Osteoblast (primary cell): ENCODE measurements around the gene LRRC47. TPM values are rescaled to one million over a fixed set of nuclear protein-coding genes. Genes with fewer than 3 reads are reported as not detected.

Experiments
- DNase-seq: peaks from one replicate; pipeline ENCODE4 v3.0.0; 2011; ENCODE audit warnings: low spot score, mixed read lengths; ENCODE audit not compliant: insufficient read length; ENCODE audit errors: missing footprints
- H2AFZ ChIP-seq: 2 replicates; pipeline ENCODE4 v1.6.0; 2011; ENCODE audit warnings: mild to moderate bottlenecking, low read length
- H3K27ac ChIP-seq: 2 replicates; pipeline ENCODE4 v1.5.1; 2011; ENCODE audit warnings: mild to moderate bottlenecking, low read depth, low read length, moderate library complexity
- H3K27me3 ChIP-seq: 2 replicates; pipeline ENCODE4 v1.6.0; 2012; ENCODE audit warnings: mild to moderate bottlenecking, control low read depth, inconsistent platforms, low read length, moderate library complexity; ENCODE audit not compliant: insufficient read depth
- H3K36me3 ChIP-seq: 2 replicates; pipeline ENCODE4 v1.5.1; 2011; ENCODE audit warnings: mild to moderate bottlenecking, low read length, control low read depth, moderate library complexity; ENCODE audit not compliant: insufficient read depth
- H3K4me1 ChIP-seq: 2 replicates; pipeline ENCODE4 v1.5.1; 2011; ENCODE audit warnings: mild to moderate bottlenecking, low read length, control low read depth, moderate library complexity; ENCODE audit not compliant: insufficient read depth
- H3K4me2 ChIP-seq: 2 replicates; pipeline ENCODE4 v1.6.0; 2011; ENCODE audit warnings: mild to moderate bottlenecking, low read length; ENCODE audit not compliant: insufficient read depth
- H3K4me3 ChIP-seq: fragments of 200-600 bp; sonication (generic); 3 replicates; pipeline ENCODE4 v1.5.1; 2012; ENCODE audit warnings: mild to moderate bottlenecking, low read length, inconsistent platforms; ENCODE audit not compliant: insufficient read depth
- H3K79me2 ChIP-seq: 2 replicates; pipeline ENCODE4 v1.6.0; 2012; ENCODE audit warnings: mild to moderate bottlenecking, low read length, control low read depth, inconsistent platforms; ENCODE audit not compliant: insufficient read depth
- H3K9me3 ChIP-seq: 2 replicates; pipeline ENCODE4 v1.5.1; 2011; ENCODE audit warnings: low read depth, low read length, control low read depth
- H4K20me1 ChIP-seq: 2 replicates; pipeline ENCODE4 v1.6.0; 2012; ENCODE audit warnings: mild to moderate bottlenecking, low read length, control low read depth; ENCODE audit not compliant: insufficient read depth
- total RNA-seq: library from RNA; depleted of rRNA; stranded (reverse); fragments of >200 nt; gene quantifications from 2 replicates; pipeline ENCODE4 v1.2.3, GENCODE V29; 2012
- TF ChIP-seq, protein P1 (sequence below): IDR thresholded peaks from 2 replicates; pipeline ENCODE4 v1.5.1; 2011; ENCODE audit warnings: mild to moderate bottlenecking, low read depth, low read length, moderate library complexity; ENCODE audit errors: extremely low read depth

The LRRC47 gene
- total RNA-seq, 1 donor: 30.0 TPM

DNA sequence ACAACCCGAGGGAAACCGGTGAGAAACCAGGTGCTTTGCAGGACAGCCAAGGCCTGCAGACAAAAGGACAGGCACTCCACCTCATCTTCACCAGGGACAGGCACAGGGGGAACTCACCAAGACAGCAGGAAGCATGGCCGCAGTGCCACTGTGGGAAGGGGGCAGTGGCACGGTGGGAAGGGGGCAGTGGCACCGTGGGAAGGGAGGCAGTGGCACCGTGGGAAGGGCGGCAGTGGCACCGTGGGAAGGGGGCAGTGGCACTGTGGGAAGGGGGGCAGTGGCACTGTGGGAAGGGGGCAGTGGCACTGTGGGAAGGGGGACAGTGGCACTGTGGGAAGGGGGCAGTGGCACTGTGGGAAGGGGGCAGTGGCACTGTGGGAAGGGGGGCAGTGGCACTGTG, 28.4 kb upstream of the LRRC47 start:
- H3K36me3 ChIP-seq: peaks cover 40% of the 10 kb centered on the region
- no peaks in the 10 kb centered on the region for H3K27me3 ChIP-seq
- H3K79me2 ChIP-seq: no peaks in the 10 kb centered on the region
- H3K4me3 ChIP-seq: no peak overlapping the region
- no peak overlapping the region for H2AFZ ChIP-seq
- no peak overlapping the region for H3K27ac ChIP-seq
- no peak overlapping the region for H3K4me2 ChIP-seq
- H3K9me3 ChIP-seq: no peaks in the 10 kb centered on the region
- no peaks in the 10 kb centered on the region for H4K20me1 ChIP-seq
- H3K4me1 ChIP-seq: no peaks in the 10 kb centered on the region
- TF ChIP-seq, protein P1, sequence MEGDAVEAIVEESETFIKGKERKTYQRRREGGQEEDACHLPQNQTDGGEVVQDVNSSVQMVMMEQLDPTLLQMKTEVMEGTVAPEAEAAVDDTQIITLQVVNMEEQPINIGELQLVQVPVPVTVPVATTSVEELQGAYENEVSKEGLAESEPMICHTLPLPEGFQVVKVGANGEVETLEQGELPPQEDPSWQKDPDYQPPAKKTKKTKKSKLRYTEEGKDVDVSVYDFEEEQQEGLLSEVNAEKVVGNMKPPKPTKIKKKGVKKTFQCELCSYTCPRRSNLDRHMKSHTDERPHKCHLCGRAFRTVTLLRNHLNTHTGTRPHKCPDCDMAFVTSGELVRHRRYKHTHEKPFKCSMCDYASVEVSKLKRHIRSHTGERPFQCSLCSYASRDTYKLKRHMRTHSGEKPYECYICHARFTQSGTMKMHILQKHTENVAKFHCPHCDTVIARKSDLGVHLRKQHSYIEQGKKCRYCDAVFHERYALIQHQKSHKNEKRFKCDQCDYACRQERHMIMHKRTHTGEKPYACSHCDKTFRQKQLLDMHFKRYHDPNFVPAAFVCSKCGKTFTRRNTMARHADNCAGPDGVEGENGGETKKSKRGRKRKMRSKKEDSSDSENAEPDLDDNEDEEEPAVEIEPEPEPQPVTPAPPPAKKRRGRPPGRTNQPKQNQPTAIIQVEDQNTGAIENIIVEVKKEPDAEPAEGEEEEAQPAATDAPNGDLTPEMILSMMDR: no peak
- no peak for DNase-seq

DNA sequence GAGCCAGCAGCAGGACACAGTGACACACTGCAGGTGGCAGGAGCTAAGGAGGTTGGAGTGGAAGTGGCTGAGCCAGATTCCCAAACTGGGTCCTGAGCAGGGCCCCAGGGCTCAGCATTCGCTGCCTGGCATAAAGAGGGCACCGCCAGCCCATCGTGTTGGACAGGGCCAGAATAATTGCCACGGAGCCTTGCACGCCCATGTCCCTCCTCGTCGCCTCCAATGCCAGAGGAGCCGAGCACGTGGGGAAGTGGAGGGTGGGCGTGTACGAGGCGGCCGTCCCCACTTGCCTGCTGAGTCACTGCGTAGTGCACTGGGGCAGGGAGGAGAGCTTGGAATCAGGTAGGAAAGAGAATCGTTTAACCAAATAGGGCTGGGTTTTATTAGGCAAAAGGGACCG, 26.1 kb upstream of the LRRC47 start:
- peaks cover 30% of the 10 kb centered on the region for H3K36me3 ChIP-seq
- TF ChIP-seq, protein P1: no peak

DNA sequence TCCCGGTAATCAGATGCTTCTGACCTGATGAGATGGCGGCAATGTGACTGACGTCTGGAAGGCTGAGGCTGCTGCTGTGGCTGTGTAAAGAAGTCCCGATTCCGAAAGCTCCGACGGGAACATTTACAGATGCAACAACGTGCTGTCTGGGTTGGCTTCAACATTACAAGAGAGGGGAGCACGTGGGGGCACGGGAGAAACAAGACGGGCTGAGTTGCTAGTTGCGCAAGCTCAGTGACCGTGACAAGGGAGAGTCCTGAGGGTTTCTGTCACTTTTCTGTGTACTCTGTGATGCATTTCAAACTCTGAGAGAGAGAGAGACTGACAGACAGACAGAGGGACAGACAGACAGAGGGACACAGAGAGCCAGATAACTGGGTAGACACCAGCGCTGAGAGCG, 25.6 kb upstream of the LRRC47 start:
- Histone ChIP-seq H3K36me3 (peaks cover 30% of the 10 kb centered on the region), H3K4me2 (no peak overlapping the region), H3K4me1 (no peaks in the 10 kb centered on the region), H3K4me3 (no peak overlapping the region), H2AFZ (no peak overlapping the region), H3K27me3 (no peaks in the 10 kb centered on the region), H3K79me2 (no peaks in the 10 kb centered on the region), H4K20me1 (no peaks in the 10 kb centered on the region), H3K27ac (no peak overlapping the region), H3K9me3 (no peaks in the 10 kb centered on the region)
- no peak for DNase-seq
- TF ChIP-seq, protein P1: no peak

More for the DNA sequence above, 26.1 kb upstream of the LRRC47 start:
- DNase-seq: no peak
- no peaks in the 10 kb centered on the region for H3K4me1 ChIP-seq
- H3K27me3 ChIP-seq: no peaks in the 10 kb centered on the region
- no peaks in the 10 kb centered on the region for H3K9me3 ChIP-seq
- H3K27ac ChIP-seq: no peak overlapping the region
- no peaks in the 10 kb centered on the region for H4K20me1 ChIP-seq
- H2AFZ ChIP-seq: no peak overlapping the region
- H3K4me3 ChIP-seq: no peak overlapping the region
- no peak overlapping the region for H3K4me2 ChIP-seq
- H3K79me2 ChIP-seq: no peaks in the 10 kb centered on the region

DNA sequence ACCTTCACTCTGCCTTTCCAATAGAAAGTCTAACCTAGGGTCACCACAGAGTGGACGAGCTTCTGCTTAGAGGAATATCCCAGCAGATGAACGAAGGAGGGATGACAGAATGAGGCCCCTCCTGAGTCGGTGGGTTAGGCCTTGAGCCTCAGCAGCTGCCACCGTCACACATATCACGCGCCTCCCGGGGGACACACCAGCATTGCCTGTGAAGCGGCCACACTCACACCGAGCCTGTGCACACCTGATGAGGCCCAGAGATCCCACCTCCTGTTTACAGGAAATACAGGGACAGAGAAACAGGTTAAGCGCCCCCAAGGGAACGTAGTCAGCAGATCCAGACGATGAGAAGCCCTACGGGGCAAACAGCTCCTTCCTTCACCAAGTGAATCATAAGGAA, 25.1 kb upstream of the LRRC47 start:
- TF ChIP-seq, protein P1: no peak
- Histone ChIP-seq H4K20me1 (no peaks in the 10 kb centered on the region), H3K27ac (no peak overlapping the region), H3K79me2 (no peaks in the 10 kb centered on the region), H3K4me3 (no peak overlapping the region), H3K36me3 (peaks cover 30% of the 10 kb centered on the region), H3K9me3 (no peaks in the 10 kb centered on the region), H3K4me2 (no peak overlapping the region), H3K4me1 (no peaks in the 10 kb centered on the region), H2AFZ (no peak overlapping the region), H3K27me3 (no peaks in the 10 kb centered on the region)
- no peak for DNase-seq
